Subcutaneous adipose tissue (tissue), 4 donors: ENCODE data around the gene PHOX2B. TPM values are rescaled to one million over a fixed set of nuclear protein-coding genes. Genes with fewer than 3 reads are reported as not detected.

Source experiments
- total RNA-seq, 4 donors: library from RNA; depleted of rRNA; stranded (reverse); fragments of >200 nt; gene quantifications; one replicate each; pipeline ENCODE4 v1.1.0, GENCODE V29; 2016
- TF ChIP-seq, protein P1 (sequence below): fragments of 450-650 bp; IDR thresholded peaks from one replicate; pipeline ENCODE4 v1.5.1; 2016; ENCODE audit warnings: low read depth, mild to moderate bottlenecking, control low read depth, antibody characterized with exemption, moderate library complexity

Gene PHOX2B
- total RNA-seq, 4 donors from 2014 or later, result not detected

GRCh38 chr4:41719417-41719816 lies 29.1 kb downstream of the PHOX2B start:
- TF ChIP-seq, protein P1, sequence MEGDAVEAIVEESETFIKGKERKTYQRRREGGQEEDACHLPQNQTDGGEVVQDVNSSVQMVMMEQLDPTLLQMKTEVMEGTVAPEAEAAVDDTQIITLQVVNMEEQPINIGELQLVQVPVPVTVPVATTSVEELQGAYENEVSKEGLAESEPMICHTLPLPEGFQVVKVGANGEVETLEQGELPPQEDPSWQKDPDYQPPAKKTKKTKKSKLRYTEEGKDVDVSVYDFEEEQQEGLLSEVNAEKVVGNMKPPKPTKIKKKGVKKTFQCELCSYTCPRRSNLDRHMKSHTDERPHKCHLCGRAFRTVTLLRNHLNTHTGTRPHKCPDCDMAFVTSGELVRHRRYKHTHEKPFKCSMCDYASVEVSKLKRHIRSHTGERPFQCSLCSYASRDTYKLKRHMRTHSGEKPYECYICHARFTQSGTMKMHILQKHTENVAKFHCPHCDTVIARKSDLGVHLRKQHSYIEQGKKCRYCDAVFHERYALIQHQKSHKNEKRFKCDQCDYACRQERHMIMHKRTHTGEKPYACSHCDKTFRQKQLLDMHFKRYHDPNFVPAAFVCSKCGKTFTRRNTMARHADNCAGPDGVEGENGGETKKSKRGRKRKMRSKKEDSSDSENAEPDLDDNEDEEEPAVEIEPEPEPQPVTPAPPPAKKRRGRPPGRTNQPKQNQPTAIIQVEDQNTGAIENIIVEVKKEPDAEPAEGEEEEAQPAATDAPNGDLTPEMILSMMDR, result no peak

DNA sequence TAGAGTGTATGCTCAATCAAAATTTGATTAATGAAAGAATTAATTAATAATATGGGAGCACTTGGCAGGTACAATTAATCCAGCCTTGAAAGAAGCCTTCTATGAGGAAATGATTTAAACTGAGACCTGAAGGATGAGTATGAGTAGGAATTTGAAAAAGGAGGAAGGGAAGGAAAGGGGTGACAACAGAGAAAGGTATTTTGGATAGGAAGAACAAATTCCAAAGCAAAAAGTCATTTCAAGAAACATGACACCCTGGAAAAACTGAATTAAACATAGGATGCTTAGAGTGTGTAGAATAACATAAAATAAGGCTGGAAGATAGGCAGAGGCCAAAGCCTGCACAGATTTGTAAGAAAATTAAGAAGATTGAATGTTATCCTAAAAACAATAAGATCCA lies 29.6 kb downstream of the PHOX2B start:
- TF ChIP-seq, protein P1, result no peak

- TF ChIP-seq, protein P1, result no peak
Observed at GRCh38 chr4:41715155-41715554, 33.4 kb downstream of the PHOX2B start.

DNA sequence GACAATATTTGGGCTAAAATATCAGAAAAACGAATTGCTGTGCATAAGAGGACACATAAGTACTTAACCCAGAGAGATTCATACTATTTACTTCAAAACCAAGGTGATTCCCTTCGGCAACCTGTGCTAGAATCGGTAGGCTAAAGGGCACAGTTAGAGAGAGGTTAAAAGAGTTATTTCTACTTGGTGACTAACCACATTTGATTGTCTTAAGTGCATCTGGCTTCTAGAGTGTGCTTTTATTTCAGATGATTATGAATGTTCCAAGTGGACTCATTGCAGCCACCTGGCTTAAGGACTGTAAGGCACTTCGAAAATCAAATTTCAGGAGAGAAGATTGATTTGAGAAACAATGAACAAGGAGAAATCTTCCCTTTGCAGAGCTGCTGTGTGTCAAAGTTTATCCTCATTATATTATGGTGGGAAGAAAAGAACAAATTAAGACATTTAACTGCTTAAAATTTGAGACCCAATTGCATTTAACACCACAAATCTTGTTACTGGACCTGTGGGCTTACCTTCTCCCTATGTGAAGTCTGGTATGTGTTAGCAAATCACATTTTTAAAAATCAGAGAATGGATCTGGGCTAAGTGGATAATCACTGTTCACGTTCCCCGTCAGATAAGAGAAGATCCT lies 34.0 kb downstream of the PHOX2B start:
- TF ChIP-seq, protein P1, result no peak

DNA sequence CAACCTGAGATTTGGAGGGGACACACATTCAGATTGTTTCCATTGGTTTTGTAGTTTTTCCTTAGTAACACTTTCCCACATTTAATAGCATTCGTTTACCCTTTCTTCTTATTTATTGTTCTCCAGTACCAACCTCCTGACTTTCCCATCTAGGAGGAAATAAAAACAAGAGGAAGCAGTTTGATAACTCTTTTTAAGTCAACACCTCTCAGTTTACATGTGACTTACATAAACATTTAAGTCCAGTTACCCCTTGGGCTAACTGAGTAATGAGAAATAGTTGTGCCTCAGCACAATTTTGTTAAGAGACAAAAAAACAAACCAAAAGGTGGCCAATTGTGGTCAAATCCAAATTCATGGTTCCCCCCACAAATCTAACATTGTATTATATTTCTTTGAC lies 34.8 kb downstream of the PHOX2B start:
- TF ChIP-seq, protein P1, result no peak

GRCh38 chr4:41712425-41712824 lies 36.1 kb downstream of the PHOX2B start:
- TF ChIP-seq, protein P1, result no peak

GRCh38 chr4:41709844-41710481 lies 38.6 kb downstream of the PHOX2B start:
- TF ChIP-seq, protein P1, result no peak
